Stimulated activated CD8-positive, alpha-beta memory T cell treated with anti-CD3 and anti-CD28 coated beads, Interleukin-12 subunit alpha, Interleukin-12 subunit beta, amount 100 ng/mL, for 24 hours (primary cell): ENCODE measurements around the gene XRCC4.

Experiments
- DNase-seq: peaks from one replicate; pipeline ENCODE4 v3.0.0-alpha.2; 2020; ENCODE audit errors: extremely low read depth

XRCC4 gene

DNA sequence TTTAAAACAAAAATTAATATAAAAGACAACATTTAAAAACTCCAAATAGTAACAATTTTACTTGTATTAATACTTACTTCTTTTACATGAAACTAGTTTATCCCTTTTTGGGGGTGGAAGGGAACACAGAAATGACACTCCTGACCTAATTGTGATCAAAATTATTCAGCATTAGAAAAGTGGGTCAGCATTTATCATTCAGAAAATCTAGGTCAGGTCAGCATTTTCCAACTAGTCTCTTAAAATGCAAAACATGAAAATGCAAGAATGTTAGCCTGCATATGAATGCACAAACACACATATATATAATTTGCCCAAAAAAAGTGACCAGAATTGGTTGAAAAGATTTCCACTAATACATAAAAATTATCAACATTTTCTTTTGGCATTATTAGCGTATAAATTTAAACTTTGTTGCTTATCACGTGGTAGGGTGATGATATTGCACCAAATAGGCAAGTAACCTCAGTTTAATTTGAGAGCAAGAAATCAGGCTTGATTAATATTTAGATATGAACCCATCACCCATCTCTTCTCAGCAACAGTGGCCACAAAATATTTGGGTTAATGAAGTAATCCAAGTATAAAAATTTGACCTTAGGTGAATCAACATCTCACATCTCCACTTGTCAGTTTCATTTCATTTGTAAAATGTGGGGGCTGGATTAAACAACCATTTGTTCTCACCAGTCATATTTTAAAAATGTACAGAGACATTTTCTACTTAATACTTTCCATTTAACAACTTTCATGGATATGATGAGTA lies 5.9 kb upstream of the XRCC4 start:
- DNase-seq, result no peak

DNA sequence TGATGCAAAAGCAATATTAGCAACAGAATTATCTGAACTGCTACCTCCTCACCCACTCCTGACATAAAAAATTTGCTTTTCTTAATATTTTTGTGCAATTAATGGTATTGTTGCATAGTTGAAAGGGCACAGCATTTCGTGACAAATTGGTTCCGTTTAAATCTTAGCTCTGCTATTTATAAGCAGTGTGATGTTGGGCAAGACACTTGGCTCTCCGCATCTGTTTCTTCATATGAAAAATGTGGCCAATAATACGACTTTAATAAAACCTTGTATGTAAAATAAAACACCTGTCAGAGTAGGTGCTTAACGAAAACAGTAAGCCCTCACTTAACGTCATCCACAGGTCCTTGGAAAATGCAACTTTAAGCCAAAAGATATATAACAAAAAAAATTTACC lies 4.4 kb upstream of the XRCC4 start:
- no peak for DNase-seq

DNA sequence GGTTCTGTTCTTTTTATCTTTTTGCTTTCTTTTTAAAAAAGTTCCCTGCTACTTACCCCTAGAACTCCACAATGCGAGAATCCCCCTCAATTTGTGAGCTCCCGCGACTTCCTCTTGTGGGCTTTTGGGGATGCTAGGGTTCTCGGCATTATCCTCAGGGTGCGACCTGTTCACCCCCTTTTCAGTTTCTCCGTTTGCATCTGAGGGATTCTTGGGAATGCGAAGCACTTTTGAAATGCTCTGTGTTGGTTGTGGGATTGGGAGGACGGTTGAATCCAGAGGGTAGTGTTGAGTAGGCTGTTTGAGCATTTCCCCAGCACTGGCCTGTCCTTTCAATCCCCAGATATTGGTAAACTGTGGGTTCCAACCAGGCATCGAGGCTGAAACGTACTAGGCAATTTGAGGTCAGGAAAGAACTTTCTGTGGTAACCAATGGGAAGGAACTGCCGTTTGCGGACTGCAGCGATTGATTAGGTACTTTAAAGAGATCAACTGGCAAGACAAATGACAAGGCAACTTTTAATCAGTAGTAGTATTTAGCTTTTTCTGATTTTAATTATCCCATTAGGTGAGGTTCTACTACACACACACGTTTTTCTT lies 415 bp downstream of the XRCC4 start:
- no peak for DNase-seq

DNA sequence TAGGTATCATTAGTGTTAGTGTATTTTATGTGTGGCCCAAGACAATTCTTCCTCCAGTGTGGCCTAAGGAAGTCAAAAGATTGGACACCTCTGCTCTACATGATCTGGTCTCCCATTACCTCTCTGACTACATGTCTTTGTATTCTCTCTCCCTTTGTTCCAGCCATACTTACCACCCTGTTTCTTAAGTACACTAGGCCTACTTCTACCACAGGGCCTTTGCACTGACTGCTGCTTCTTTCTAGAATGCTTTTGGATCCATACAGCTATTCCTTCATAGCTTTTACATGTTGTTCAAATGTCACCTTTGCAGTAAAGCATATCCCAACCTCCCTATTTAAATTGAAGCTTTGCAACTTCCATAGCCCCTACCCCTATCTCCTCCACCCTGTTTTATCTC lies 5.4 kb downstream of the XRCC4 start:
- no peak for DNase-seq

GRCh38 chr5:83084336-83084735 lies 7.0 kb downstream of the XRCC4 start:
- no peak for DNase-seq

GRCh38 chr5:83085106-83085505 lies 7.8 kb downstream of the XRCC4 start:
- DNase-seq, result no peak

GRCh38 chr5:83090169-83090568 lies 12.8 kb downstream of the XRCC4 start:
- no peak for DNase-seq

DNA sequence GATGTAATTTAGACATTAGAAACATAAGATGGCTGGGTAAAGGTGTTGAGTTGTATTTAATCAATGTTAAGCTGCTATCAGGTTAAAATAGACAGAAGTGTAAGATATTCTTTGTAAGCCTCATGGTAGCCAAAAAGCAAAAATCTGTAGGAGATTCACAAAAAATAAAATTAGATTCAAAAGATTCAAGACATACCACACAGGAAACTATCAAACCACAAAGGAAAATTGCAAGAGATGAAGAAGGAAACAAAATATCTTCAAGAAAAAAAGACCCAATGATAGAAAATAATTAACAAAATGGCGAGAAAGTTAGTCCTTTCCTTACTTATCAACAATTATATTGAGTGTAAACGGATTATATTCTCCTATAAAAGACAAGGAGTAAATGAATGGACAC lies 15.3 kb downstream of the XRCC4 start:
- DNase-seq, result no peak

GRCh38 chr5:83093692-83094091 lies 16.3 kb downstream of the XRCC4 start:
- DNase-seq, result no peak

- DNase-seq, result no peak
Observed at GRCh38 chr5:83095163-83095956, 18.0 kb downstream of the XRCC4 start.

DNA sequence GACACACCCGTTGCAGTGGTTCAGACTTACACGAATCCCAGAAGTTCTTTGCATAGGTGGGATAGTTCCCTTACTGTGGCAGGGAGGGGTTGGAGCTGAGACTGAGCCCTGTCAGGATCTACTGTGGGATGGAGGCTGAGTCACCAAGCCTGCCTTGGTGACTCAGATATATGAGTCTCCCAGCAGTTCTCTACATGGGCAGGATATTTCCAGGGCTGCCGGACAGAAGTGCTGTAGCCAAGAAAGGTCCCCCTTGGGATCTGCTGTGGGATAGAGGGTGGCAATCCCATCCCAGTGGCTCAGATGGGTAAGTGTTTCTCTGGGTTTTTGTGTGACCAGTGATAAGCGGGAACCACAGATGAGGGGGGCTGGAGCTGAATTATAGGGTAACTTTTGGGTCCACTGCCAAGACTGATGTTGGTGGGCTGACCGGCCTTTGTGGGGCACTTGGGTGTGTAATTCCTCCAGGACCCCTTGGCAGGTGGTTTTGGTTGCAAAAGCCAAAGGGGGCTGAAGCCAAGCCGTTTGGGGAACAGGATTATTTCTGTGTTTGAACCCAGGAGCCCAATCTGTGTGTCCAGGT lies 18.7 kb downstream of the XRCC4 start:
- DNase-seq, result no peak

GRCh38 chr5:83096660-83097339 lies 19.5 kb downstream of the XRCC4 start:
- DNase-seq, result no peak

DNA sequence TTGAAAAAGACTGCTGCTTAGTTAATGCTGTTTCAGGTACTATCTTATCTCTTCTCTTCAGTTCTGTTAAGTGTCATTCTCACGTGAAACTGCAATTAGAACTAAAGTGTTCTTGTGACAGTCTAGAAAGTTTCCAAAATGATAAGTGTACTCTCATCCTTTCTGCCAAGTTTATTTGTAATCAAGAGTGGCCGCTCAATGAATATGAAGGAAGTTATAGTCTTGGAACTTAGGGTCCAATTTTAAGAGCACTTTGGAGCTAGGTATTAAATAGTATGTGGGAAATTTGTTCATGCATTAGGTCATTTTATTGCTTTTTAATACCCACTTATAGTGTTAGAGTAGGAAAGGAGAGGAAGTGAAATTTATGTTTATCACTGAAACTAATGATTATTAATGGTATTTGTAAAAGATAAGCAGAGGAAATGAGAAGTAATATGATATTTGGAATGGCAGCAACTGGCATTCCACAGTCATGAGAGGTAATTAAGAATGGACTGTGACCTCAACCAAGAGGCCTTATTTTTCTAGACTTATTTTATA lies 20.4 kb downstream of the XRCC4 start:
- DNase-seq, result no peak

- no peak for DNase-seq
Observed at GRCh38 chr5:83099001-83099400, 21.7 kb downstream of the XRCC4 start.

GRCh38 chr5:83099445-83099844 lies 22.1 kb downstream of the XRCC4 start:
- DNase-seq, result no peak

DNA sequence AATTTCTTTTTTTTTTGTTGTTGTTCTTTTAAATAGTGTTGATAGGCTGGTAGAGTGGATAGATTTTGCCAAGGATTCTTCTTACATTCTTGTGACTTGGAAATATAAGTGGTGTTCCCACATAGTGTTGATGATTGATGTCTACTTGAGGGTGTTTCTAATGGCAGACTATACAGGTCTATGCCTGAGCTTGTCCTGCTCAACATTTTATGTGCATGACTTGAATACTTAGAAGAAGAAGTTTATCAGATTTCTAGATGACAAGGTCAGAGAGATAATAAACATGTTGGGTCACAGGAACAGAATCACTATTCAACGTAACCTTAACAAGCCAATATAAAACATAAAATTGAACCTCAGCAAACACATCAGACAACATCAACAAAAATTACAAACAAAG lies 24.2 kb downstream of the XRCC4 start:
- no peak for DNase-seq

- no peak for DNase-seq
Observed at GRCh38 chr5:83102364-83102980, 25.1 kb downstream of the XRCC4 start.

DNA sequence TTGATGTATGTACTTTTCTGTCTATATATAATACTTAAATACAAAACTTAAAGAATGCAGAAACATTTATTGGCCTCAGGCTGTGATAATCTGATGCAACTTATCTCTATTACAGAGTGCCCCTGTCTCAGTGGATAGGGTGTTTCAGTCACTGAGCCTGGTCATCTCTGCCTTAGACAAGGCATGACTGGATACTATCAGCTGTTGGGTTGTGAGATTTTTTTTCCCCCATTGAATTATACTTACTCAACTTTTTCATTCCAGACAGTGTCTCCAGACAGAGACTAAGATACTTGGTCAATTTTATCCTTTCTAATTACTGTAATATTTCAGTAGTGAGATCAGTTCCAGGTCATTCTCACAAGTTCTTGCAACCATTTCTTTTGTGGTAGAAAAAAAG lies 26.7 kb downstream of the XRCC4 start:
- no peak for DNase-seq

DNA sequence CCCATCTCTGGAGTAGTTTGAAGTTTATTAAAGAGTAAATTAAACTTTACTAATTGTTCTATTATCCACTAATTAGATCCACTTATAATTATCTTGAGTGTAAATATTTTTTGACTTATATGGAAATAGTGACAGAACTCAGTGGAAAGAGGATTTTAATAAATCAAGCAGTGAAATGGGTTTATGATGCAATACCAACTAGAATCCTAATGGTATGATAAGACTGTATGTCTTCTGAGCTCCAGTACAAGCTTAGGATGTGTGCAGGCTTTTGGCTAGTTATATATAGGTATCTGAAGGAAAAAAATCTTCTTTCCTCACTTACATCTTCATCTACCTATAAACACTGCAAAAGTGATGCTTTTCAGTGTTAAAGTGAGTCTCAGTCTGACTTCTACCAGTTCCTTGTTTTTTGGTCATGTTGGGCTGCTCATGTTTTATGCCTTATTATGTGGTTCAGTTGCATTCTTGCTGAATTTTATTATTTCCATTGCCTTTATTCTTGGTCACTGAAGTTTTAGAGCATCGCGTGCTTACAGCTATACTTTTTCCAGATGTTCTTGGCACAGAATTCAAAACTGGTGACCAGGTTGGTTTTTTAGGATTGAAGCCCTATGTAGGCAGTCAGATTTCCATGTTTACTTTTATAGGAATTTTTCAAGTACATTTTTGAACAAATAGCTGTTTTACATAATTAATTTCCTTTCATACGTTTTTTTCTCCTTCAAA lies 30.5 kb downstream of the XRCC4 start:
- no peak for DNase-seq

- DNase-seq, result no peak
Observed at GRCh38 chr5:83109380-83109779, 32.0 kb downstream of the XRCC4 start.

DNA sequence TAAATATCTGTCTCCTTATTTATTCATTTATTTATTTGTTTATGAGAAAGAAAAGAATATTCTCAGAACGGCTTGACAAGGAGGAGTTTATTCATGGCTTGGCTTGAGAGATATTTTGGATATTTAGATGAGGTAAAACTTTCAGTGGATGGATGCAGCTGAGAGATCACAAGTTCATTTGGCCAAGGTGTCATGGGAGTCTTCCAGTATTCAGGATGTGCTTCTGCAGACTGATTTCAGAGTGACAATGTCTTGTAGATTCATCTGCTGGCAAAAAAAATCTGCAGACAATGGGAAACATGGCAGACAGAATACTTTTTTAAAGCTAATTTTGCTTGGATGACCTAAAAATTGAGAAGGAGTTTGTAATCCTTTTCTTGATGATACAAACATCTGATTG lies 38.5 kb downstream of the XRCC4 start:
- no peak for DNase-seq
